AG10803 (cell line): Measurements from ENCODE around the gene LGALS7.
"Not testable (repeated sequence)": the region's sequence is repeated elsewhere in the genome, so short reads cannot be mapped to it uniquely, and the experiment has no call there.

Experiments
- DNase-seq: peaks from one replicate; pipeline ENCODE4 v3.0.0; 2010; ENCODE audit warnings: low read depth
- H3K4me3 ChIP-seq: 2 replicates; pipeline ENCODE4 v1.5.1; 2011; ENCODE audit warnings: mild to moderate bottlenecking, low read length, control low read depth
- CTCF ChIP-seq: conservative IDR thresholded peaks from 2 replicates; pipeline ENCODE4 v1.5.1; 2011; ENCODE audit warnings: mild to moderate bottlenecking, low read length, control low read depth, inconsistent platforms

The LGALS7 gene

GRCh38 chr19:38813323-38813722, 40.0 kb upstream of the LGALS7 start:
- no peak for DNase-seq
- no peak overlapping the region for H3K4me3 ChIP-seq
- no peak for TF ChIP-seq CTCF

GRCh38 chr19:38812841-38813320, 39.6 kb upstream of the LGALS7 start, which contains the start of gene LGALS4:
Gene LGALS4 (minus strand): TSS chr19:38812945. CDS start chr19:38812886, 59 bp downstream.
- TF ChIP-seq CTCF = no peak
- no peak for DNase-seq
- no peak within 1 kb of the TSS for H3K4me3 ChIP-seq

- no peak for DNase-seq
- no peak for TF ChIP-seq CTCF
- no peak overlapping the region for H3K4me3 ChIP-seq
Observed at GRCh38 chr19:38812009-38812840, 38.9 kb upstream of the LGALS7 start.

GRCh38 chr19:38809592-38810252, 36.4 kb upstream of the LGALS7 start:
- DNase-seq = no peak
- no peak for TF ChIP-seq CTCF
- no peak overlapping the region for H3K4me3 ChIP-seq

- TF ChIP-seq CTCF = no peak
- DNase-seq = no peak
- H3K4me3 ChIP-seq = no peak overlapping the region
Observed at GRCh38 chr19:38808741-38809140, 35.4 kb upstream of the LGALS7 start.

GRCh38 chr19:38807374-38808098, 34.2 kb upstream of the LGALS7 start:
- not testable (repeated sequence) for H3K4me3 ChIP-seq, DNase-seq

- no peak overlapping the region for H3K4me3 ChIP-seq
- TF ChIP-seq CTCF = no peak
- no peak for DNase-seq
Observed at GRCh38 chr19:38806371-38806770, 33.1 kb upstream of the LGALS7 start.
